Measurements from ENCODE around the gene NF1. TPM values are rescaled to one million over a fixed set of nuclear protein-coding genes. Genes with fewer than 3 reads are reported as not detected.
A peak's percentile ranks its signal among the peaks of the same experiment; 100 is the strongest.
"Not testable (repeated sequence)": the region's sequence is repeated elsewhere in the genome, so short reads cannot be mapped to it uniquely, and the experiment has no call there.

NF1 gene
- total RNA-seq, 1 donor from 2014 or later = 53.7 TPM

DNA sequence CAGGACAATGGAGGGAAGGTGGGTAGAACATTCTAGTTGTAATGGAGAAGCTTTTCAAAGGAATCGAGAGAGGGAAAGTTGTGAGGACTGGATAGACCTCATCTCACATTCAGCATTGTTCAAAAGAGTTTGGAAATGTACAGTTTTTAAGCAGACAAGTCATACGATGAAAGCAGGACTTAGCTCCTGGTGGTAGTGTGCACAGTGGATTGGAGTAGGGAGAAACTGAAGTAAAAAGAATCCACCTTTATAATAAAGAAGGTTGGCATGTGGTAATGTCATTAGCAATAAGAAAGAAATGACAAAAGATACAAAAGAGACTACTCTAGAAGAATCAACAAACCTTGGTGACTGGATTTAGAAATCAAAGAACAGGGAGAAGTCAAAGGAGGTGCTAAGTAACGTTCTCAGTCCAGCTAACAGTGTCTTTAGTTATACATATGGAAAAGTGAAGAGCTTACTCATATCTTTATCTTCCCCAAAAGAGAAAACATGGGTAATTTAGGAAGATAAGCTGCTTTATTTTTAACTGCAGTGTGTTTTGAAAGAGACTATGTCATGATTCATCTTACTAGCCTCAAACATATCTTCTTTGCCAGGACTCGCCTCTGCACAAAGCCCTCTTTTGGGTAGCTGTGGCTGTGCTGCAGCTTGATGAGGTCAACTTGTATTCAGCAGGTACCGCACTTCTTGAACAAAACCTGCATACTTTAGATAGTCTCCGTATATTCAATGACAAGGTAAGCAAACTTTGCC lies 245.3 kb downstream of the NF1 start:
- peak overlapping the region; percentile 14 for H3K27ac Mint-ChIP-seq (ENCODE audit: unreplicated experiment)
- peak overlapping the region; percentile 21 for H3K4me3 Mint-ChIP-seq (ENCODE audit: unreplicated experiment)
- H3K27me3 Mint-ChIP-seq (ENCODE audit: low read depth, unreplicated experiment) = no peaks in the 10 kb centered on the region
- peaks cover 10% of the 10 kb centered on the region for H3K4me1 Mint-ChIP-seq (ENCODE audit: low read depth, unreplicated experiment)
- no peaks in the 10 kb centered on the region for H3K9me3 ChIP-seq (ENCODE audit: insufficient read depth, low read depth, low read length)
- no peak overlapping the region for H3K9ac ChIP-seq (ENCODE audit: low read length)
- H3K4me2 ChIP-seq (ENCODE audit: low read length) = peak overlapping the region; percentile 50
- peaks cover 14% of the 10 kb centered on the region for H3K4me1 ChIP-seq (ENCODE audit: insufficient read depth, low read length)
- peak; percentile 90 for DNase-seq (ENCODE audit: low read depth)
- peak; percentile 96 for FAIRE-seq
- TF ChIP-seq EZH2 (IDR thresholded peaks at IDR 0.05; ENCODE audit: insufficient read depth, low read length) = no peak
- peak overlapping the region; percentile 33 for H3K27ac ChIP-seq (ENCODE audit: low read depth, low read length)
- H3K4me3 ChIP-seq (ENCODE audit: insufficient read depth, low read depth, low read length) = no peak overlapping the region
- no peaks in the 10 kb centered on the region for H3K9me3 Mint-ChIP-seq (ENCODE audit: unreplicated experiment)
- peaks cover 11% of the 10 kb centered on the region for H3K36me3 Mint-ChIP-seq (ENCODE audit: low read depth, unreplicated experiment)
- no peaks in the 10 kb centered on the region for H3K27me3 ChIP-seq (ENCODE audit: insufficient read depth, low read length)
- H3K79me2 ChIP-seq (ENCODE audit: insufficient read depth, low read length) = no peaks in the 10 kb centered on the region
- peaks cover 22% of the 10 kb centered on the region for H3K36me3 ChIP-seq (ENCODE audit: insufficient read depth, low read length)
- H2AFZ ChIP-seq (ENCODE audit: low read depth, low read length) = no peak overlapping the region
- H4K20me1 ChIP-seq (ENCODE audit: insufficient read depth, low read length) = peaks cover 18% of the 10 kb centered on the region

- peaks cover 15% of the 10 kb centered on the region for H3K36me3 Mint-ChIP-seq (ENCODE audit: low read depth, unreplicated experiment)
- not testable (repeated sequence) for H3K27me3 ChIP-seq (ENCODE audit: insufficient read depth, low read length); H3K4me3 ChIP-seq (ENCODE audit: insufficient read depth, low read depth, low read length); H3K4me2 ChIP-seq (ENCODE audit: low read length); DNase-seq (ENCODE audit: low read depth); H3K27me3 Mint-ChIP-seq (ENCODE audit: low read depth, unreplicated experiment); H3K4me1 ChIP-seq (ENCODE audit: insufficient read depth, low read length); H3K9ac ChIP-seq (ENCODE audit: low read length); H3K9me3 ChIP-seq (ENCODE audit: insufficient read depth, low read depth, low read length); H3K27ac Mint-ChIP-seq (ENCODE audit: unreplicated experiment); H3K4me1 Mint-ChIP-seq (ENCODE audit: low read depth, unreplicated experiment); H3K9me3 Mint-ChIP-seq (ENCODE audit: unreplicated experiment); H3K79me2 ChIP-seq (ENCODE audit: insufficient read depth, low read length); H3K4me3 Mint-ChIP-seq (ENCODE audit: unreplicated experiment); H2AFZ ChIP-seq (ENCODE audit: low read depth, low read length); FAIRE-seq; H3K27ac ChIP-seq (ENCODE audit: low read depth, low read length)
- peaks cover 13% of the 10 kb centered on the region for H3K36me3 ChIP-seq (ENCODE audit: insufficient read depth, low read length)
- peaks cover 11% of the 10 kb centered on the region for H4K20me1 ChIP-seq (ENCODE audit: insufficient read depth, low read length)
Measured at GRCh38 chr17:31345191-31345747, 250.5 kb downstream of the NF1 start.

DNA sequence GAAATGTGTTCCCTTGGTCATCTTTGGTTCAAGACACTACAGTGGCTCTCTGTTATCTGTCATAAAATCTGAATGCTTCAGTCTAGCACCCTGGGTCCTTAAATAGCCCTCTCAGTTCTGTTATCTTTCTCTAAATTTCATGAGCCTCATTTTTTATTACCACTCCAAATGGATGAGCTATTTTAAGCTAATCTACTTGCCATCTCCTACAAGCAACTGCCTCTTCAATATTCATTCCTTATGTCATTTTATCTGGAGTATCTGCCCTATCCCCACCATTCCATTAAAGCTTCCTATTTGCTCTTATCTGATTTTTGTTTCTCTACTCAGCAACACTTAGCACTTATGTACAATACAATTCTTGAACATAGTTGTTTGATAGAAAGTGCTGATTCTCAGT lies 254.7 kb downstream of the NF1 start:
- Histone ChIP-seq H3K4me2 (ENCODE audit: low read length) (no peak overlapping the region), H4K20me1 (ENCODE audit: insufficient read depth, low read length) (no peaks in the 10 kb centered on the region), H3K4me3 (ENCODE audit: insufficient read depth, low read depth, low read length) (no peak overlapping the region), H3K27ac (ENCODE audit: low read depth, low read length) (no peak overlapping the region), H3K27me3 (ENCODE audit: insufficient read depth, low read length) (no peaks in the 10 kb centered on the region), H3K9ac (ENCODE audit: low read length) (no peak overlapping the region), H2AFZ (ENCODE audit: low read depth, low read length) (no peak overlapping the region), H3K4me1 (ENCODE audit: insufficient read depth, low read length) (no peaks in the 10 kb centered on the region), H3K36me3 (ENCODE audit: insufficient read depth, low read length) (peaks cover 23% of the 10 kb centered on the region), H3K9me3 (ENCODE audit: insufficient read depth, low read depth, low read length) (no peaks in the 10 kb centered on the region), H3K79me2 (ENCODE audit: insufficient read depth, low read length) (no peaks in the 10 kb centered on the region)
- DNase-seq (ENCODE audit: low read depth) (no peak), FAIRE-seq (no peak)
- Mint-ChIP-seq H3K36me3 (ENCODE audit: low read depth, unreplicated experiment) (peaks cover 19% of the 10 kb centered on the region), H3K4me3 (ENCODE audit: unreplicated experiment) (no peak overlapping the region), H3K4me1 (ENCODE audit: low read depth, unreplicated experiment) (no peaks in the 10 kb centered on the region), H3K27ac (ENCODE audit: unreplicated experiment) (no peak overlapping the region), H3K9me3 (ENCODE audit: unreplicated experiment) (no peaks in the 10 kb centered on the region), H3K27me3 (ENCODE audit: low read depth, unreplicated experiment) (no peaks in the 10 kb centered on the region)
- no peak for TF ChIP-seq EZH2 (IDR thresholded peaks at IDR 0.05; ENCODE audit: insufficient read depth, low read length)
- no peak for TF ChIP-seq CTCF (IDR thresholded peaks at IDR 0.05; ENCODE audit: insufficient read depth, low read depth, low read length)

Measured in astrocyte (in vitro differentiated cells and primary cell).